HG02870 (cell line): ENCODE results near the gene LSM7.
"Not testable (repeated sequence)": the region's sequence is repeated elsewhere in the genome, so short reads cannot be mapped to it uniquely, and the experiment has no call there.

Experiments used
- ATAC-seq: cut with Tn5 transposase; IDR thresholded peaks from one replicate; pipeline ENCODE4 v1.9.1; 2021; ENCODE audit warnings: mild to moderate bottlenecking, moderate library complexity; ENCODE audit not compliant: unreplicated experiment

The LSM7 gene

DNA sequence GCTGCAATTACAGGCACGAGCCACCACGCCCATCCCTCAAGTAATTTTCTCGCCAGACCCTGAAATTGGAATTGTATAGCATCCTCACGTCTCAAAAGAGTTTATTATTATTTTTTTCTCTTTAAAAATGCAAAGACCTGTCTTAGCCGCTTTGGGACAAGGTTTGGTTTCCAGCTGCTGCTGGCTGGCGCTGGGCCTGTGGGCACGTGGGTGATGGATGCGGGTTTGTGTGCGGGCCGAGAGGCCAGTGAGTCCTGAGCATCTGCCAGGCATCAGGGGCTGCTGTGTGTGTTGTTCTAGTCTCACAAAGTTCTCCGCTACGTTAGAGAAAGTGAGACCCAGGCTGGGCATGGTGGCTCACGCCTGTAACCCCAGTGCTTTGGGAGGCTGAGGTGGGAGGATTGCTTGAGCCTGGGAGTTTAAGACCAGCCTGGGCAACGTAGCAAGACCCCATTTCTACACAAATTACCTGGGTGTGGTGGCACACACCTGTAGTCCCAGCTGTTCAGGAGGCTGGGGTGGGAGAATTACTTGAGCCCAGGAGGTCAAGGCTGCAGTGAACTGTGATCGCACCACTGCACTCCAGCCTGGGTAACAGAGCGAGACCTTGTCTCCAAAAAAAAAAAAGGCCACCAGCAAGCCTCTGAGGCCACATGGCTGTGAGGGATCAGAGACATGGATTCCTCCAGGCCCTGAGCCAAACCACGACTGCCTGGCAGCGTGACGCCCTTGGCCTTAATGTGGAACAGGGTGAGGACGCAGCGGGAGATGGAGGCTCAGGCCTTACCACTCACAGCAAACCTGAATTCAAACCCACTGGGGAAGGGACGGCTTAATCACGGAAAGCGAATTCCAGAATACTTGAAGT is 27.0 kb upstream of the LSM7 start:
- no peak for ATAC-seq

DNA sequence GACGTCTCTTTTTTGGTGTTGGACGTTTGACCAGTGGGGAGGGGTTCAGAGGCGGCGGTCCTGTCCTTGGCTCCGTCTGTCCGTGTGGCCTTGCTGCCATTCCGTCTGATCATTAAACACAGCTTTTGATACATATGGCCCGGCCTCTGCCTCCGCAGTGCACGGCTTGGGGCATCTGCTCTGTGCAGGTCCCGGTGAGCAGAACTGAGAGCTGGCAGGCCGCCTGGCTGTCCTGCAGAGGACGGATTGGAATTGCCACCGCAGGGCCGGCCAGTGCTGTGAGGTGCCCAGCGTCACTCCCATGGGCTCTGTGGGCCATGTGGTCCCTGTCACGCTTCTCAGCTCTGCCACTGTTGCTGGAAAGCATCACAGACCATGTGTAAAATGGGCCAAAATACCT is 26.3 kb upstream of the LSM7 start:
- no peak for ATAC-seq

DNA sequence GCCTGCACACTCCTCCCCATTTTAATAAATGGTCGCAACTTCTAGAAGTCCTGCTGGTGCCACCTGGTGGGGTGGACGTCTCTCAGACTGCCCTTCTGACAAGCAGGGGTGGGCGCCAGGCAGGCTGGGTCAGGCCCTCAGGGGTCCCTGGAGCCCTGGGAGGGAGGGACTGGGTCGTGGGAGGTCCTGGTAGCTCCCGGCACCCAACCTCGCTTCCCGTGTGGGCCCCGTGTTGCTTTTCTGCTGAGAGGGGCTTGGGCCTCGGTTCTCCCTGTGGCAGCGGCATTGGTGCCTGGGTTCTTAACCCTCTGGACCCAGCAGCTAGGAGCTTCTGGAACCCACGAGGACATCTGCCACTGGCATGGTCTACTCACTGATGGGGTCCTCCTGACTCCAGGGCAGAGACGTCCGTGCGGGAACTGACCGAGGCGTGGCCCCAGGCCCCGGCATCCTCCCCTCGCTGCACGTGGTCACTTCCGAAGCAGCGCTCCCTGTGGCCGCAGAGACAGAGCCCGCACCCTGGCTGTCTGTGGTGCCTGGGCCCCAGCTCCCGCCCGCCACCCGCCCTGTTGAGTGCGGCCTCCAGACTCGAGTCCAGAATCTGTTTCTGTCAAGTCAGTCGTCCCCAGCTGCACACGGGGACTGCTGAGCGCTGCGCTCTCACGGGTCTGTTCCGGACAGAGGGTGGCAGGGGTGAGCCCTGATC is 25.7 kb upstream of the LSM7 start:
- ATAC-seq, result no peak

DNA sequence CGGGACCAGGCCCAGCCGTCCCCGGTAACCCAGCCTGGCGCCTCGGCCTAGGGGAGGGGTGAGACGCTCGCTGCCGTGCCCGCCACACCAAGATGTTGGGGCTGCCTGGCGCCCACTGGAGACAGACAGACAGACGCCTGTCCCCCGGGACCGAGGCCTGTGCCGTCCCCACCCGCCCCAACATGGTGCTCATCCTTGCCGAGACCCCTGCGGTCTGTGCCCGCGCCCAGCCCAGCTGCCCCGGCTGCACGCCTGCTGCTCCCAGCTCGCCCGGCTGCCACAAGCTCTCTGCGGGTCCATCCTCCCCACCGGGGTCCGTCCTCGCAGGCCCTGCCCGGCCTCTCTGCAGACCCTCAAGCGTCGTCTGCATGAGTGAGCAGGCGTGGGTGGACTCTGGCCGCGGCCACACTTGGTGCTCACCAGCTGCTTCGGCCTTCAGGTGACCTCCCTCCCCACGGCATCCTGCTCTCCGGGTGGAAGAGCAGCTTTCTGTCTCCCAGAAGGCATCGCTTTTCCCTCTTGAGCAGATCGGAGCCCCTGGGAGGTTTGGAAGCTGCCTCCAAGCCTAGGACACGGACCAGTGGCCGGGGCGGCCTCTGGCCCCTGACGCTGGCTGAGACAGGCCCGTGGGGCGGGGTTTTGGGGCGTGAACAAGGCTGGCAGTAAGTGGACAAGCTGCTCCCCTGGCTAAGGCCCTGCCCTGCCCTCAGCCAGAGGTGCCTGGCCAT is 24.9 kb upstream of the LSM7 start:
- ATAC-seq, result no peak

DNA sequence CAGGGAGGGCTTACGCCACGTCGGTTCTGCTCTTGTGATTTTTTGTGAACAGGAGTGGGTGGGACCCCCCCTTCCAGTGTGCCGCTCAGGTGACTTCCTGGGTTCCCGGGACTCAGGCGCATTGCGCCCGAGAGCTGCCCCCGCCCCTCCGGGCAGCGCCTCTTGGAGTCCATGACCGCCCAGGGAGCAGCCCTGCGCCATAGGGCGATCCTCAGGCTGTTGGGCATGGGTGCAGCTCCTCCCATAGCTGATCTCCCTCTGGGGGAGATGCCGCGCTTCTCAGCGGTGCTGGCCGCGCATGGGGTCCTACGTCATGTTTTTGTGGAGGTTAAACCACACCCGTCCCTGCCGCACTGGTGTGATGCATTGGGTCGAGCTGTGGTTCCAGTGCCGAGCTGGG is 23.7 kb upstream of the LSM7 start:
- no peak for ATAC-seq

DNA sequence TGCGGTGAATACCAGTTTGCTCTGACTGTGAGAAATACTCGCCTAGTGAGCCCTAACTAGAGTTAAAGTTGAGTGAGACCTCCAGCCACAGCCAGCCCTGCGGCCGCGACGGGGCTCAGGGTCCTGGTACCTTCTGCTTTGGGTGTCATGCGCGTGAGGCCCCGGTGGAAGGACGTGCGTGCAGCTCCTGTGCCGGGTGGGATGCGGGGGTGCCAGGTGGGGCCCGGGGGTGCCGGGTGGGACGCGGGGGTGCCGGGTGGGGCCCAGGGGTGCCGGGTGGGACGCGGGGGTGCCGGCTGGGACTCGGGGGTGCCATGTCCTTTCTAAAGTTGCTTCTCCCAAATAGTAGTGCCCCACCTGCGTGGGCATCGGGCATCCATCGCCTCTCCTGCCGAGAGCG is 23.2 kb upstream of the LSM7 start:
- ATAC-seq, result no peak

DNA sequence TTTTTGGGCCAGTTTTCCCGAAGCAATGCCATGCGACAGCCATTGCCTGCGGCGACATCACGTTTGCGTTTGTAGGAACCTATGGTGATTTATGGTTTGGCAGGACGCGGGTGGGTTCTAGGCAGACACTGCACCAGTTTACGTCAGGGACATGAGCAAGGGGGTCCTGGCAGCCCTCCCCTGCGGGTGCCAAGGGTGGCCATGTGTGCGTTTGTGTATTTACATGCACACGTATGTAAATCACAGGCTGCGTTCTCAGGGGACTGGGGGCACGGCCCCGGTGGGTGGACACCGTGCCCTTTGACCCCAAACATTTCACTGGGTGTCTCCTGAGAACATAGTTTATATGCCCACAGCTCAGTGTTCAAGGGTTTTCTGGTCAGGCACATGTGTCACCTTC is 22.3 kb upstream of the LSM7 start:
- ATAC-seq, result no peak

DNA sequence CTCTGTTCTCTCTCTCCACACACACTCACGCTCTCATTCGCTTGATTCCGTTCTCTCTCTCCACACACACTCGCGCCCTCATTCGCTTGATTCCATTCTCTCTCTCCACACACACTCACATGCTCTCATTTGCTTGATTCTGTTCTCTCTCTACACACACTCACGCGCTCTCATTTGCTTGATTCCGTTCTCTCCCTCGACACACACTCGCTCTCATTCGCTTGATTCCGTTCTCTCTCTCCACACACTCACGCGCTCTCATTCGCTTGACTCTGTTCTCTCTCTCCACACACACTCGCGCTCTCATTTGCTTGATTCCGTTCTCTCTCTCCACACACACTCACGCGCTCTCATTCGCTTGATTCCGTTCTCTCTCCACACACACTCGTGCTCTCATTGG is 21.4 kb upstream of the LSM7 start:
- not testable (repeated sequence) for ATAC-seq

DNA sequence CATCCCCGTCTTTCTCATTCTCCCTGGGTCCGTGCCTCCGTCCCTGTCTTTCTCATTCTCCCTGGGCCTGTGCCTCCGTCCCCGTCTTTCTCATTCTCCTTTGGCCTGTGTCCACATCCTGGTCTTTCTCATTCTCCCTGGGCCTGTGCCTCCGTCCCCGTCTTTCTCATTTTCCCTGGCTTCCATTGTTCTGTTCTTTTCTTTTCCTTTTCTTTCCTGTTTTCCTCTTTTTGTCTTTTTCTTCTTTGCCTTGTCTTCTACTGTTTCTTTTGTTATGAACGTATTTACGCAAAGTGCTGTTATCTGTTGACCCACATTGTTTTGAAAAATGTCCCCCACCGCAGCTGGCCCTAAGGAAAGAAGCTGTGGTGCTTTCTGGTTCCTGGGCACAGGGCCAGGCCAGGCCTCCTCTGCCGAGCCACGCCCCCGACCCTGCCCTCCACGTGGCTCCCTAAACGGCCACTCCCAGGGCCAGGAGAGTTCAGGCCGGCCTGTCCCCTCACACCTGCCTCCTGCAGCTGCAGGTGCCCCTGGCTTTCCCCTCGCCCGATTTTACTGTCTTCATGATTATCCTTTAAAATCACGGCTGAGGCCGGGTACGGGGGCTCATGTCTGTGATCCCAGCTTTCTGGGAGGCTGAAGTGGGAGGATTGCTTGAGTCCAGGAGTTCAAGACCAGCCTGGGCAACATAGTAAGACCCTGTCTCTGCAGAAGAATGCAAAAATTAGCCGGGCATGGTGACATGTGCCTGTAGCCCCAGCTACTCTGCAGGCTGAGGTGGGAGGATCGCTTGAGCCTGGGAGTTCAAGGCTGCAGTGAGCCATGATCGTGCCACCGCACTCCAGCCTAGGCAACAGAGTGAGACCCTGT is 17.6 kb upstream of the LSM7 start:
- ATAC-seq, result no peak

DNA sequence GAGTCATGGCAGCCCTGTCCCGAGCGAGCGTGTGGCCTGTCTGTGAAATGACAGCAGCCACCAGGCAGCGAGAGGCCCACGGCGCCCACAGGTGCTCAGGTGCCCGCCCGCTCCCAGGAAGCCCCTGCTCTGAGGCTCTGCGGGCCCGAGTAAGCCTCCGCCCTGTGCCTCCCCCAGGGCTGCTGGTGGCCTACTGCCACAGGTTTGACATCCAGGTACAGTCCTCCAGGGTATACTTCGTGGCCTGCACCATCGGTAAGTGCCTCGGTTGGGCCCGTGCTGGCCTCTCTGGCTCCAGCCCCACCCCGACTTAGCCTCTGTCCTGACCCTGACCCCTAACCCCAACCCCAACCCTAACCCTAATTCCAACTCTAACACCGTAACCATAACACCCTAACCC is 16.7 kb upstream of the LSM7 start:
- ATAC-seq, result no peak

DNA sequence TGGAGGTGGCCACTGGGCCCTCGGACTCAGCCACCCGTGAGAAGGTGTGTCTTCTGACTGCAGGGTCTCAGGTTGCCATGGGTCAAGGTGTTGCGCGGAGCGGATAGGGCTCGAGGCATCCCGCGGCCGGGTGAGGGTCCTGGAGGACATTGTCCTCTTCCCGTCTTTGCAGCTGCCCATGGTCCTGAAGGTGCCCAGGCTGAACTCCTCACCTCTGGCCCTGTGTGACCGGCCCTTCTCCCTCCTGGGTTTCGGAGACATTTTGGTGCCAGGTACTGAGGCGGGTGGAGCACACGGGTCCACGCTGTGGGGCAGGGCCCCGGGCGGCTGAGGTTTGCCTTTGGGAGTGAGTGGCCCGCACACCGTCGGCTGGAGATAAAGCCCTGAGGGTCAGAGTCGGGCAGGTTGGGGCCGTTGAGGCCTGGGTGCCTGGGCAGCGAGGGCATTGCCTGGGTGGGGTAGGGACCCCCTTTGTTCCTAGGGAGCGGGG is 16.0 kb upstream of the LSM7 start:
- ATAC-seq, result no peak

DNA sequence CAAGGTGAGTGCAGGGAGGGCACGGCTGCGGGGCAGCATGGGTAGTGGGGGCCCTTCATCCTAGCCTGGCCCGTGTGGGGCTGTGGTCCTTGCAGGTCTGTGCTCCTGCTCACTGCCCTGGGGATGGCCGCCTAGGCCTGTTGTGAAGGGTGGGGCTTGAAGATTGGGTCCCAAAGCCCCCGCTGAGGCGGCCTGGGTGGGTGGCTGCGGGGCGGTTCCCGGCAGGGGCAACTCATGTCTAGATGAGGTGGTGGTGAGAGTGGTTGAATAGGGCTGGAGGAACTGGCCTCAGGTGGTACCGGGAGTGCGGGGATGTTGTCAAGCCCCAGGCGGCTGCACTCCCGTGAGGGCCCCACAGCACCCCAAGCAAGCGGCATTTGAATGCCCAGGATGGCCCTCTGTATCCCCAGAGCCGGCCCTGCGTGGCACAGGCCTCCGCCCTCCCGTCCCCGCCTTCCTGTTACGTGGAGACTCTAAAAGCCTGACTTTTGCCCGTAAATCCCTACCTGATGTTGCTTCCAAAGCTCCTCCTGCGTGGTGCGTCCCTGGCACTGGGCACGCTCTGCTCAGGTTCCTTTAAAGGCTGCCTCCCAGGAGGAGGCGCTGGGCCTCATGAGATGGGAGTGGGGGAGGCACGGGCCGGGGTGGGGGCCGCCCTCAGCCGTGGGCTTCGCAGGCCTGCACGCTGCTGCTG is 15.1 kb upstream of the LSM7 start:
- no peak for ATAC-seq

DNA sequence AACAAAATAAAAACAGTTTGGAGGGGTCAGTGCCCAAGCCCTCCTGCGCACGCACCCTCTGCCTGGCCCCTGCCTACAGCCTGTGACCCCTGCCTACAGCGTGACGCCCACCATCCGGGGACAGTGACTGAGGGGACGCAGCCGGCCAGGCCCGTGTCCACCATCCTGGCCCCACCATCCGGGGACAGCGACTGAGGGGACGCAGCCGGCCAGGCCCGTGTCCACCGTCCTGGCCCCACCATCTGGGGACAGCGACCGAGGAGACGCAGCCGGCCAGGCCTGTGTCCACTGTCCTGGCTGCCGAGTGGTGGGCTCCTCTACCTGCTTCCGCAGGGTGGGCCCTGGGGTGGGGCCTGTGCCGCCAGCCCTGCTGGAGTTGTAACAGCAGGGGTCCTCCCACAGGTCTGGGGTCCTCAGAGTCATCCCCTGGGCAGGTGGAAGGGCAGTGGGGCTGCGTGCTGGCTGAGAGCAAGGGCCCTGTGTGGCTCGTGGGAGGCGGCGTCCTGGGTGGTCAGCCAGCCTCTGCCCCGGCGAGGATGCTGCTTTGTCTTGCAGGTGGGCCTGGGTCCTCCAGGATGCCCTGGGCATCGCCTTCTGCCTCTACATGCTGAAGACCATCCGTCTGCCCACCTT is 14.4 kb upstream of the LSM7 start:
- no peak for ATAC-seq

DNA sequence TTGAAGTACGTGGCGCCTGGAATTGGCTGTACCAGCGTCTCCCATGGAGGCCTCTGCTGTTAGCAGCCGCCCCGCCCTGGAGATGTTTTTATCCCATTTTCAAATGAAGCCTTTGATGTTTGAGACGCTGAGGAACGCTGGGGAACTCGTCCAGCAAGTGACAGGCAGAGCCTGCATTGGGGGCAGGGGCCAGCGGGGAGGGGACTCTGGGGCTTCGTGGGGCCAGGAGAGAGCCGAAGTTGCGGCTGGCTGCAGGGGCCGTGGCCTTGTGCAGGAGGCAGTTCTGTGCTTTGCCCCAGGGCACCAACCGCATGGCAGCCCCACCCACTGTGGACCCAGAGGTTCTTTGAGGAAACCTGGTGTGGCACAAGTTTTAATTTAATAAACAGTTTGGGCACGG is 13.6 kb upstream of the LSM7 start:
- no peak for ATAC-seq

DNA sequence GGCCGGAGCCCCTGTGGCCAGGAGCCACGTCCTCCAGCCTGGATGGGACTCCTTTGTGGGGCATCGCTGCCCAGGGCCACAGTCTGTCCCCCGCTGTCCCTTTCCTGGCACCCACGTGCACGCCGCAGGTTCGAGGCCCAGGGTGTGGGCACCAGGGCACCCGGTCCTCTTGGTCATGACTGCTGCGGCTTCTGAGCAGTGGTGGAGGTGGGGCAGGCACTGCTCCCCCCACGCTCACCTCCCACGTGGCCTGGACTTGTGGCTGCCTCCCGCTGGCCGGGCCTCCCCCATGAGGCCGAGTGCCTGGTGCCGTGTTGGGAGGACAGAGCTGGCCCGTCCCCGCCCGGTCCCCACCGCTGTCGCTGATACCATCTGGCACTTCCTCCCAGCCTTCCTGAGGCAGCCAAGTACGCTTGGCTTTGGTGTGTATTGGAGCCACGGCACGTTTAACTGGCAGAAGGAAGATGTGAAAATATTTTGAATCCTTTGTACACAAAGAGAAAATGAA is 12.9 kb upstream of the LSM7 start:
- ATAC-seq, result no peak

DNA sequence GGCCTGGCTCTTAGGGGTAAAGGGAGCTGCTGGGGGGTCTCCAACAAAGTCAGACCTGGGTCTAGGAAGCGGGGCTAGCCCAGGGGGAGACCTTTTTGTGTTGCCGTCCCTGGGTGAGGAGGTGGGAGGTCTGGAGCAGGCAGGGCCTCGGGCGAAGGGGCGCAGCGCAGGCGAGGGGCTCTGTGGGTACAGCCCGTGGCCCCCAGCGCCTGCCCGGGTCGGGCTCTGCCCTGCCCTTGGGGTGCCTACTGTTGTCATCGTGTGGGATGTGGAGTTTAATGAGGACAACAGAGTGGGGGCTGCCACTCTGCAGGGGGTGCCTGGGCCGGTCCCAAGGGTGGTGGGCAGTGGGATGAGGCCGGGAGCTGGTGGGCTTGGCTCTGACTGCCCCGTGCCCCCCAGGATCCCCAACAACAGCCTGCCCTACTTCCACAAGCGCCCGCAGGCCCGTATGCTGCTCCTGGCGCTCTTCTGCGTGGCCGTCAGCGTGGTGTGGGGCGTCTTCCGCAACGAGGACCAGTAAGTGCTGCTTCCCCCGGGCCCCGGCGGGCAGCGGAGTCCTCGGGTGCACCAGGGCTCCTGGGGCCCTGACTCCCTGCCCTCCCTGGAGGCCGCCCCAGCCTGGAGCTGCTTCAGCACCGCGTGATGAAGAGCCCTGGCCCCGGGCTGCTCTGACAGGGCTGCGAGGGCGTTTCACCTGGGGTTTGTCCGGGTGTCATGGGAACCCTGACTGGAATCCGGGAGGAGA is 12.3 kb upstream of the LSM7 start:
- no peak for ATAC-seq

DNA sequence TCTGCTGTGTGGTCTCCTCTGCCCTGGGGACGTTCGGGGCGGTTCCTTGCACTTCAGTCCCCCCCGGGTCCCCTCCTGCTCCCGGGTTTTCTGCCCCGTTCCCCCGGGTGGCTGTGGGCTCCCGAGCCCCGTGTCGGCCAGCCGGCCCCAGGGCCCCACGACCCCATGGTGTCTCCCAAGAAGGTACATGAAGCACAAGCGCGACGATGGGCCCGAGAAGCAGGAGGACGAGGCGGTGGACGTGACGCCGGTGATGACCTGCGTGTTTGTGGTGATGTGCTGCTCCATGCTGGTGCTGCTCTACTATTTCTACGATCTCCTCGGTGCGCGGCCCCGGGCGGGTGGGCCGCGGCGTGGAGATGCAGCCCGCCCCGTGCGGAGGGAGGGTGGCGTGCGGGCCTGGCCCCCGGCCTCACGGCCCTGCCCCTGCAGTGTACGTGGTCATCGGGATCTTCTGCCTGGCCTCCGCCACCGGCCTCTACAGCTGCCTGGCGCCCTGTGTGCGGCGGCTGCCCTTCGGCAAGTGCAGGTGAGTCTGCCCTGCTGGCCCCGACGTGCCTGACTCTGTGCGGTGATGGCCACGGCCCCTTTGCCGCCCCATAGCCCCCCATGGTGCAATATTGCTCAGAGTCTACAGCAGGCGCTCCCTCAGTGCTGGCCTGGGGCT is 11.4 kb upstream of the LSM7 start:
- no peak for ATAC-seq
